ENCODE results near the gene ZNF683.

ZNF683 gene

DNA sequence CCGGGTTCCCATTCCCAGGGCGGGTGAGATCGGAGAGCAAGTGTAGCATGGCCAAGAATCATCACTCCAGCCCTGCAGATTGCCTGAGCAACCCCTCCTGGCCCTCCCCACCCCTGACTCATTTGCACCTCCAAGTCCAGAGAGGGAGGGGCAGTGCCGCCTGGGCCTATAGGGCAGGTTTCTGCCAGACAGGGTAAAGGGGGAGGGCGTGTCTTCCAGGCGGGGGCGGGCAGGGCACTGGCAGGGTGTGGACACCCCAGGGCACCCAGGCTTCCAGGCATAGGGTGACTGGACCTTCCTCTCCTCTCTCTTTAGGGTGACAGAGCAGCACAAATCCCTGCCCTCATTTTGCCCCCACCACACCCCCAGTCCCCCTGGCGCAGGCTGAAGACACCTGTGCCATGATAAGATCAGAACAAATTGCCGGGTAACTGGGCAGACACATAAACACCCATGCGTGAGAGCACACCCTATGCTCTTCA, 15.4 kb downstream of the ZNF683 start:
- no peak overlapping the region for H3K4me3 ChIP-seq (ENCODE audit: low read depth, low read length)
- no peak for TF ChIP-seq CTCF (IDR thresholded peaks at IDR 0.05; ENCODE audit: low read depth, low read length)

- no peak overlapping the region for H3K4me3 ChIP-seq (ENCODE audit: low read depth, low read length)
- TF ChIP-seq CTCF (IDR thresholded peaks at IDR 0.05; ENCODE audit: low read depth, low read length), result no peak
These were observed 16.4 kb downstream of the ZNF683 start for GRCh38 chr1:26356106-26356505.

DNA sequence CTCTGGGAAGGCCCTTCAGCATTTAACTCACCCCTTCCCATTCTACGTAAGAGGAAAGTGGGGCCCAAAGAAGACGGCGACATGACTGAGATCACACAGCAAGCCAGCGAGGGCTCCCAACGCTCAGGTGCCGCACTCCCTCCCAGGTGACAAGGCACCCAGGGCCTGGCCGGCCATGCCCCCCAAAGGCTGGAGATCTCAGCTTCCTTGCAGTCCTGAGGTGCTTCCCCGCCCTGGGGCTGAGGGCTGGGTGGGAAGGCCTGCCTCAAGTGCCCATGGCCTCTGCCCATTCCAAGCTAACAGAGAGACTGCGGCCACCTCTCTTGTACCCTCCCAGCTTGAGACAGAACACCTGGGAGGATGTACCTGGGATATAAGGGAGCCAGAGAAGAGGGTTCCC, 17.6 kb downstream of the ZNF683 start:
- TF ChIP-seq CTCF (IDR thresholded peaks at IDR 0.05; ENCODE audit: low read depth, low read length), result no peak
- no peak overlapping the region for H3K4me3 ChIP-seq (ENCODE audit: low read depth, low read length)

DNA sequence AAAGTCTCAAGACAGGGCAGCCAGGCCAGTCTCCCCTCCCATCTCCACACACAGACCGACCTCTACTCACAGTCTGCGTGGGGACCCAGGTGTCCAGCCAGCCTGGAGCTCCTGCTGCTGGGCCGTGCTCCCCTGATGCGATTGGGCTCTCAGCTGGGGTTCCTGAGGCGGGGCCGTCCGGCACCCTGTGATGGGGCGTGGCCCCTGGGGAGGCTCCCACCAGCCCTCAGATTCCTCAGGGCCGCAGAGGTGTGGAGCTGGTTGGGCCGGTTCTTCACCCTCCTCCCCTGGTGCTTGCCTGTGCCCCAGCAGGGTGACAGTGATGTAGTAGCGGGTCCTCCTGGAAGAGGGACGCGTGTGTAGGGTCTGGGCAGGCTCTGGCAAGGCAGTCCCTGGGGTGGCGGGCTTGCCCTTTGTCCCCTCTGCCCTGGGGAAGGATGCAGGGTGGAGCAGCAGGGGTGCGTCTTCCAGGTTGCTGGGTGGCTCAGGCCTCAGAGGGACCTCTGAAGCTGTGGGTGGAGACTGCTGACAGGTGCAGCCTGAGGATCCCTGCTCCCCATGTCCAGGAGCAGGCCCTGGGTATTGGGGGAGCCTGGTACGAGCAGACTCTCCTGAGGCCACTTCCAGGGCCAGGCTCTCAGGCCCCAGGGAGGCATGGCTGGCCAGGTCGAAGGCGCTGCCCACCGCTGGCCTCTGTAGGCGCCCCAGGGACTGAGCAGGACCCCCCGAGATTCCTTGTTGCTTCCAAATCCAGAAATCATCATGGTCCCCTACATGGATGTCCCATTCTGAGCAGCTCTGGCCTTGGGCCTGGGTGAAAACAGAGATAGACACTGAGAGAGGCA, 18.4 kb downstream of the ZNF683 start, which contains the start of gene CRYBG2:
Gene CRYBG2, minus strand, starts transcription at position 155 of the 845 bp plus-strand sequence. CDS start 7,473 bp downstream, outside the sequence.
- no peak within 1 kb of the TSS for H3K4me3 ChIP-seq (ENCODE audit: low read depth, low read length)
- no peak for TF ChIP-seq CTCF (IDR thresholded peaks at IDR 0.05; ENCODE audit: low read depth, low read length)

GRCh38 chr1:26353210-26353859, 19.2 kb downstream of the ZNF683 start:
- no peak for TF ChIP-seq CTCF (IDR thresholded peaks at IDR 0.05; ENCODE audit: low read depth, low read length)
- no peak overlapping the region for H3K4me3 ChIP-seq (ENCODE audit: low read depth, low read length)

DNA sequence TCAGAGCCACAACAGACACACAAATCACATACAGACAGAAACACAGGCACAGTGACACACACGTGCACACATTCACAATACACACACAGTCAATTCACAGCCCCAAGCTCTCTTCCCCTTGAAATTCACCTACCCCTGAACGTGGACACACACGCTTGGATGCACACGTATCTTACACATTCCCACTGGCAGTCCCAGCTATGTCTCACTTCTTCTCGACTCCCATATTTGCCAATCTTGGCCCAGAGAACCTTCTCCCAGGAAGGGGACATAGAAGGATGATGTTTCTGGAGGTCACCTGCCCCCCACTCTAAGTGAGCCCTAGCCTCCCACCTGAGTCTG, 20.2 kb downstream of the ZNF683 start:
- no peak for TF ChIP-seq CTCF (IDR thresholded peaks at IDR 0.05; ENCODE audit: low read depth, low read length)
- no peak overlapping the region for H3K4me3 ChIP-seq (ENCODE audit: low read depth, low read length)
